HepG2 (cell line): Measurements from ENCODE around the gene ERRFI1. TPM values are rescaled to one million over a fixed set of nuclear protein-coding genes. Genes with fewer than 3 reads are reported as not detected.

ENCODE experiments used
- AGO1 ChIP-seq: fragments of 200-400 bp; formaldehyde crosslinking; IDR thresholded peaks from 2 replicates; pipeline ENCODE4 v1.6.1; 2017; ENCODE audit warnings: mild to moderate bottlenecking, low read depth, low read length, moderate library complexity; ENCODE audit not compliant: poor library complexity, severe bottlenecking
- DPF2 ChIP-seq: sonication (generic); formaldehyde crosslinking; IDR thresholded peaks from 2 replicates; pipeline ENCODE4 v1.4.0; 2020; ENCODE audit warnings: mild to moderate bottlenecking, low read depth, missing genetic modification reagents, borderline replicate concordance
- GATA4 ChIP-seq: sonication (generic); IDR thresholded peaks from 2 replicates; pipeline ENCODE4 v1.6.1; 2016; ENCODE audit warnings: antibody characterized with exemption, low read depth, borderline replicate concordance
- IKZF4 ChIP-seq: sonication (generic); formaldehyde crosslinking; IDR thresholded peaks from 2 replicates; pipeline ENCODE4 v1.5.1; 2020; ENCODE audit warnings: borderline replicate concordance, mild to moderate bottlenecking, low read depth, missing genetic modification reagents; ENCODE audit errors: not compliant biosample characterization
- IRX3 ChIP-seq: sonication (generic); formaldehyde crosslinking; IDR thresholded peaks from 2 replicates; pipeline ENCODE4 v1.8.1; 2023; ENCODE audit warnings: mild to moderate bottlenecking, low read depth, missing genetic modification reagents, borderline replicate concordance
- KDM4B ChIP-seq: sonication (generic); formaldehyde crosslinking; IDR thresholded peaks from 2 replicates; pipeline ENCODE4 v1.4.0; 2020; ENCODE audit warnings: missing genetic modification reagents
- KMT2B ChIP-seq: IDR thresholded peaks from 2 replicates; pipeline ENCODE4 v1.6.1; 2016; ENCODE audit warnings: missing genetic modification reagents, missing compliant biosample characterization
- NFYC ChIP-seq: IDR thresholded peaks from 2 replicates; pipeline ENCODE4 v1.6.1; 2016; ENCODE audit warnings: missing genetic modification reagents, missing compliant biosample characterization
- PHF8 ChIP-seq: sonication (generic); formaldehyde crosslinking; IDR thresholded peaks from 2 replicates; pipeline ENCODE4 v1.5.0; 2020; ENCODE audit warnings: missing genetic modification reagents
- RORA ChIP-seq: sonication (generic); formaldehyde crosslinking; IDR thresholded peaks from 2 replicates; pipeline ENCODE4 v1.5.0; 2020; ENCODE audit warnings: mild to moderate bottlenecking, missing genetic modification reagents, moderate library complexity
- SAP130 ChIP-seq: IDR thresholded peaks from 2 replicates; pipeline ENCODE4 v1.6.1; 2016; ENCODE audit warnings: low read depth
- SRSF9 ChIP-seq: fragments of 200-400 bp; formaldehyde crosslinking; IDR thresholded peaks from 2 replicates; pipeline ENCODE4 v1.6.1; 2018; ENCODE audit warnings: borderline replicate concordance, mild to moderate bottlenecking, low read depth, low read length; ENCODE audit not compliant: insufficient read depth, poor library complexity, severe bottlenecking
- SUZ12 ChIP-seq: fragments of 150-350 bp; IDR thresholded peaks from 2 replicates; pipeline ENCODE4 v1.6.1; 2014; ENCODE audit warnings: low read depth, low read length
- ZMAT3 ChIP-seq: sonication (generic); formaldehyde crosslinking; conservative IDR thresholded peaks from 2 replicates; pipeline ENCODE4 v1.7.0; 2021; ENCODE audit warnings: missing genetic modification reagents
- ZNF251 ChIP-seq: sonication (generic); formaldehyde crosslinking; IDR thresholded peaks from 2 replicates; pipeline ENCODE4 v1.9.0; 2021; ENCODE audit warnings: mild to moderate bottlenecking, missing genetic modification reagents
- ZNF34 ChIP-seq: sonication (generic); formaldehyde crosslinking; IDR thresholded peaks from 2 replicates; pipeline ENCODE4 v1.4.0; 2020; ENCODE audit warnings: mild to moderate bottlenecking, missing genetic modification reagents, borderline replicate concordance
- ZNF350 ChIP-seq: sonication (generic); formaldehyde crosslinking; IDR thresholded peaks from 2 replicates; pipeline ENCODE4 v1.4.0; 2020; ENCODE audit warnings: mild to moderate bottlenecking, low read depth, missing genetic modification reagents, borderline replicate concordance
- ZNF577 ChIP-seq: sonication (generic); formaldehyde crosslinking; IDR thresholded peaks from 2 replicates; pipeline ENCODE4 v1.4.0; 2020; ENCODE audit warnings: mild to moderate bottlenecking, low read depth, missing genetic modification reagents, borderline replicate concordance
- ZNF777 ChIP-seq: sonication (generic); formaldehyde crosslinking; IDR thresholded peaks from 2 replicates; pipeline ENCODE4 v1.4.0; 2020; ENCODE audit warnings: missing genetic modification reagents
- polyA plus RNA-seq, 8 experiments: library from polyadenylated mRNA; depleted of rRNA in 3 of 8; stranded (reverse) in 7 of 8; unstranded in 1 of 8; fragments of >200 nt; fragmentation: Illumina TruSeq in 4 of 8; extraction: Trizol in 4 of 8; gene quantifications; 2 replicates each; pipeline versions ENCODE4 v1.2.1 to v1.2.3, GENCODE V29; 2011 to 2016; ENCODE audit warnings: low read depth in 4 of 8, missing spikeins in 1 of 8, mixed read lengths in 1 of 8; ENCODE audit not compliant: insufficient read depth in 1 of 8
- total RNA-seq, 5 experiments: library from RNA; depleted of rRNA; stranded (reverse); fragments of >200 nt; fragmentation: Illumina TruSeq; extraction: Trizol; gene quantifications; 2 replicates each; pipeline ENCODE4 v1.2.3, GENCODE V29; 2016; ENCODE audit warnings: low read depth in 1 of 5
- TF ChIP-seq, protein P1 (sequence below): IDR thresholded peaks from 2 replicates; pipeline ENCODE4 v1.6.1; 2016; ENCODE audit warnings: low read depth, control low read depth
- TF ChIP-seq, protein P2 (sequence below): sonication (generic); formaldehyde crosslinking; IDR thresholded peaks from 2 replicates; pipeline ENCODE4 v1.4.0; 2020; ENCODE audit warnings: low read depth, mild to moderate bottlenecking, missing genetic modification reagents
- TF ChIP-seq, protein P3 (sequence below): IDR thresholded peaks from 2 replicates; pipeline ENCODE4 v1.6.1; 2016; ENCODE audit warnings: low read depth
- TF ChIP-seq, protein P4 (sequence below): sonication (generic); formaldehyde crosslinking; IDR thresholded peaks from 2 replicates; pipeline ENCODE4 v1.8.1; 2023; ENCODE audit warnings: mild to moderate bottlenecking, missing genetic modification reagents

The ERRFI1 gene
- total and polyA plus RNA-seq, 2 of the 13 experiments (the other 11 are each of a cell fraction or from before 2014, with no cell fraction given) = 84.4 to 753 TPM

DNA sequence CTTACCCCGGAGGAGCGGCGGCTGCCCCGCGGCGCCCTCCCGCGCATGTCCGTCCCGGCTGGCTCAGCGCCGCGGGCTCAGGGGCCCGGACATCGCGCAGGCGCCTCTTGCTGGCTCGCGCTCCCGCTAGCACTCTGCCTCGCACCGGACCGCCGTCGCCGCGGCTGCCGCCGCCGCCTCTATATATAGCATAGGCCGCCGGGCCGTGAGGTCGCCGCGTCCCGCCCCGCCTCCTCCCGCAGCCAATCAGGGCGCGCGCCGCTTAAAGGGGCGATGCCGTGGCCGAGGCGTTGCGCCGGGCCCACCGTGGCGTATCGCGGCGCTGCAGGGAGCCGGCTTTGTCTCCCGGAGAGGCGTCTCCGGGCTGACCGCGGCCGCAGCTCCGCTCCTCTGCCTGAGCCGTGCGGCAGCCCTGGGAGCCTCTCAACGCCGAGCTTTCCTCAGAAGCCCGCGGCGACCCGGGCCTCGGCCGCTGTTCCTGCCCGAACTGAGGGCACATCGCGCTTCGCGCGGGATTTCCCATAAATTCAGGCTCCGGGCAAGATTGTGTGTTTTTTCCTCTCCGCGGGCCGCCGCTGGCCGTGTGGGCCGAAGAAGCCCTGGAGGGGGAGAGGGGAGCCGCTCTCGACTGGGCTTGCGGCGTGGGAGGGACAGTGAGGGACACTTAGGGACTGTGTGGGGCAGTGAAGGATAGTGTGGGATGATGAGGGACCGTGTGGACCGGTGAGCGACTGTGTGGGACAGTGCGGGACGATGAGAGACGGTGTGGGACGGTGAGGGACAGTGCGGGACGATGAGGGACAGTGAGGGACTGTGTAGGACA lies at the start of gene ERRFI1 (continued):
- TF ChIP-seq, protein P1, sequence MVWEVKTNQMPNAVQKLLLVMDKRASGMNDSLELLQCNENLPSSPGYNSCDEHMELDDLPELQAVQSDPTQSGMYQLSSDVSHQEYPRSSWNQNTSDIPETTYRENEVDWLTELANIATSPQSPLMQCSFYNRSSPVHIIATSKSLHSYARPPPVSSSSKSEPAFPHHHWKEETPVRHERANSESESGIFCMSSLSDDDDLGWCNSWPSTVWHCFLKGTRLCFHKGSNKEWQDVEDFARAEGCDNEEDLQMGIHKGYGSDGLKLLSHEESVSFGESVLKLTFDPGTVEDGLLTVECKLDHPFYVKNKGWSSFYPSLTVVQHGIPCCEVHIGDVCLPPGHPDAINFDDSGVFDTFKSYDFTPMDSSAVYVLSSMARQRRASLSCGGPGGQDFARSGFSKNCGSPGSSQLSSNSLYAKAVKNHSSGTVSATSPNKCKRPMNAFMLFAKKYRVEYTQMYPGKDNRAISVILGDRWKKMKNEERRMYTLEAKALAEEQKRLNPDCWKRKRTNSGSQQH (CRISPR knock-in tag) = 0 out of 2 replicates have a peak, but pooled peaks have one; percentile 17
- peak; percentile 74 for TF ChIP-seq ZNF350 (CRISPR knock-in tag)
- no peak for TF ChIP-seq SRSF9
- peak; percentile 85 for TF ChIP-seq IRX3
- TF ChIP-seq SUZ12 = no peak
- TF ChIP-seq RORA (CRISPR knock-in tag) = no peak
- TF ChIP-seq ZNF251 = no peak
- no peak for TF ChIP-seq ZNF577 (CRISPR knock-in tag)
- peak; percentile 87 for TF ChIP-seq NFYC (CRISPR knock-in tag)
- TF ChIP-seq, protein P2, sequence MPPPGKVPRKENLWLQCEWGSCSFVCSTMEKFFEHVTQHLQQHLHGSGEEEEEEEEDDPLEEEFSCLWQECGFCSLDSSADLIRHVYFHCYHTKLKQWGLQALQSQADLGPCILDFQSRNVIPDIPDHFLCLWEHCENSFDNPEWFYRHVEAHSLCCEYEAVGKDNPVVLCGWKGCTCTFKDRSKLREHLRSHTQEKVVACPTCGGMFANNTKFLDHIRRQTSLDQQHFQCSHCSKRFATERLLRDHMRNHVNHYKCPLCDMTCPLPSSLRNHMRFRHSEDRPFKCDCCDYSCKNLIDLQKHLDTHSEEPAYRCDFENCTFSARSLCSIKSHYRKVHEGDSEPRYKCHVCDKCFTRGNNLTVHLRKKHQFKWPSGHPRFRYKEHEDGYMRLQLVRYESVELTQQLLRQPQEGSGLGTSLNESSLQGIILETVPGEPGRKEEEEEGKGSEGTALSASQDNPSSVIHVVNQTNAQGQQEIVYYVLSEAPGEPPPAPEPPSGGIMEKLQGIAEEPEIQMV (CRISPR knock-in tag) = 0 out of 2 replicates have a peak, but pooled peaks have one; percentile 22
- TF ChIP-seq IKZF4 = no peak
- peak; percentile 84 for TF ChIP-seq ZNF34
- TF ChIP-seq, protein P3, sequence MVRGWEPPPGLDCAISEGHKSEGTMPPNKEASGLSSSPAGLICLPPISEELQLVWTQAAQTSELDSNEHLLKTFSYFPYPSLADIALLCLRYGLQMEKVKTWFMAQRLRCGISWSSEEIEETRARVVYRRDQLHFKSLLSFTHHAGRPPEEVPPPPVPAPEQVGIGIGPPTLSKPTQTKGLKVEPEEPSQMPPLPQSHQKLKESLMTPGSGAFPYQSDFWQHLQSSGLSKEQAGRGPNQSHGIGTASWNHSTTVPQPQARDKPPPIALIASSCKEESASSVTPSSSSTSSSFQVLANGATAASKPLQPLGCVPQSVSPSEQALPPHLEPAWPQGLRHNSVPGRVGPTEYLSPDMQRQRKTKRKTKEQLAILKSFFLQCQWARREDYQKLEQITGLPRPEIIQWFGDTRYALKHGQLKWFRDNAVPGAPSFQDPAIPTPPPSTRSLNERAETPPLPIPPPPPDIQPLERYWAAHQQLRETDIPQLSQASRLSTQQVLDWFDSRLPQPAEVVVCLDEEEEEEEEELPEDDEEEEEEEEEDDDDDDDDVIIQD (CRISPR knock-in tag) = no peak; the same call in 1 of the 2 replicates
- peak; percentile 66; the same call in 1 of the 2 replicates for TF ChIP-seq KMT2B
- TF ChIP-seq ZNF777 = no peak
- TF ChIP-seq, protein P4, sequence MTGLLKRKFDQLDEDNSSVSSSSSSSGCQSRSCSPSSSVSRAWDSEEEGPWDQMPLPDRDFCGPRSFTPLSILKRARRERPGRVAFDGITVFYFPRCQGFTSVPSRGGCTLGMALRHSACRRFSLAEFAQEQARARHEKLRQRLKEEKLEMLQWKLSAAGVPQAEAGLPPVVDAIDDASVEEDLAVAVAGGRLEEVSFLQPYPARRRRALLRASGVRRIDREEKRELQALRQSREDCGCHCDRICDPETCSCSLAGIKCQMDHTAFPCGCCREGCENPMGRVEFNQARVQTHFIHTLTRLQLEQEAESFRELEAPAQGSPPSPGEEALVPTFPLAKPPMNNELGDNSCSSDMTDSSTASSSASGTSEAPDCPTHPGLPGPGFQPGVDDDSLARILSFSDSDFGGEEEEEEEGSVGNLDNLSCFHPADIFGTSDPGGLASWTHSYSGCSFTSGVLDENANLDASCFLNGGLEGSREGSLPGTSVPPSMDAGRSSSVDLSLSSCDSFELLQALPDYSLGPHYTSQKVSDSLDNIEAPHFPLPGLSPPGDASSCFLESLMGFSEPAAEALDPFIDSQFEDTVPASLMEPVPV = 0 out of 2 replicates have a peak, but pooled peaks have one; percentile 45
- no peak for TF ChIP-seq KDM4B (CRISPR knock-in tag)
- TF ChIP-seq AGO1 = no peak
- no peak; the same call in 1 of the 2 replicates for TF ChIP-seq ZMAT3 (CRISPR knock-in tag)
- 0 out of 2 replicates have a peak, but pooled peaks have one; percentile 9 for TF ChIP-seq DPF2 (CRISPR knock-in tag)
- TF ChIP-seq PHF8 (CRISPR knock-in tag) = peak; percentile 76
- peak; percentile 85 for TF ChIP-seq SAP130
- peak; percentile 84; the same call in 1 of the 2 replicates for TF ChIP-seq GATA4
